Prostate gland (tissue), 2 donors: Measurements from ENCODE around the gene ELK3.

Experiments used
- POLR2A ChIP-seq: fragments of 450-650 bp; IDR thresholded peaks from one replicate; pipeline ENCODE4 v1.6.1; 2016; ENCODE audit warnings: antibody characterized with exemption, mild to moderate bottlenecking
- POLR2AphosphoS5 ChIP-seq: sonication (generic); formaldehyde crosslinking; IDR thresholded peaks from one replicate; pipeline ENCODE4 v1.6.1; 2017; ENCODE audit warnings: antibody characterized with exemption
- TF ChIP-seq, protein P1 (sequence below), 4 experiments: fragments of 200-600 bp in 2 of 4; fragments of 450-650 bp in 2 of 4; sonication (generic) in 2 of 4; IDR thresholded peaks; 1 replicate in 3 of 4; 2 replicates in 1 of 4; pipeline ENCODE4 v1.5.1; 2016 to 2019; ENCODE audit warnings: antibody characterized with exemption in 4 of 4, mild to moderate bottlenecking in 2 of 4, moderate library complexity in 2 of 4

DNA sequence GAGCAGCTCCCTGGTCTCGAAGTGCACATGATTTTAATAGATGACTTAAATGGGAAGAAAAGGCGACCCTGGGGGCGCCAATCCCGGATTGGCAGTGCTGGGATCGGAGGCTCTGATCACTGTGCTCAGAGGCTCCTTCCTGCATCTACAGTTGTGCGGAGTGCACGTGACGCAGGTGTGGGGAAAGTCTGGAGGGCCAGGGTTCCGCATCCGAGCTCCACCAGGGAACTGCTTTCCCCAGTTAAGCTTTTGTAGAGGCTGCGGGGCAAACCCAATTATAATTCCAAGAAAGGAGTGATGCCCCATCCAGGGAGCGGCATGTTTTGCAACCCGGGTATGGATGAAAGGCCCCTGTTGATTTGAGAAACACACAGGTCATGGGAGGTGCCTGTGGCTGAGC lies 36.5 kb downstream of the ELK3 start:
- TF ChIP-seq, protein P1, sequence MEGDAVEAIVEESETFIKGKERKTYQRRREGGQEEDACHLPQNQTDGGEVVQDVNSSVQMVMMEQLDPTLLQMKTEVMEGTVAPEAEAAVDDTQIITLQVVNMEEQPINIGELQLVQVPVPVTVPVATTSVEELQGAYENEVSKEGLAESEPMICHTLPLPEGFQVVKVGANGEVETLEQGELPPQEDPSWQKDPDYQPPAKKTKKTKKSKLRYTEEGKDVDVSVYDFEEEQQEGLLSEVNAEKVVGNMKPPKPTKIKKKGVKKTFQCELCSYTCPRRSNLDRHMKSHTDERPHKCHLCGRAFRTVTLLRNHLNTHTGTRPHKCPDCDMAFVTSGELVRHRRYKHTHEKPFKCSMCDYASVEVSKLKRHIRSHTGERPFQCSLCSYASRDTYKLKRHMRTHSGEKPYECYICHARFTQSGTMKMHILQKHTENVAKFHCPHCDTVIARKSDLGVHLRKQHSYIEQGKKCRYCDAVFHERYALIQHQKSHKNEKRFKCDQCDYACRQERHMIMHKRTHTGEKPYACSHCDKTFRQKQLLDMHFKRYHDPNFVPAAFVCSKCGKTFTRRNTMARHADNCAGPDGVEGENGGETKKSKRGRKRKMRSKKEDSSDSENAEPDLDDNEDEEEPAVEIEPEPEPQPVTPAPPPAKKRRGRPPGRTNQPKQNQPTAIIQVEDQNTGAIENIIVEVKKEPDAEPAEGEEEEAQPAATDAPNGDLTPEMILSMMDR (IDR thresholded peaks at IDR 0.05): no peak
- no peak for TF ChIP-seq POLR2A
- no peak for TF ChIP-seq POLR2AphosphoS5
